Peyer's patch (tissue), 4 donors: ENCODE measurements around the gene SLC3A2. TPM values are rescaled to one million over a fixed set of nuclear protein-coding genes. Genes with fewer than 3 reads are reported as not detected.
"Not testable (repeated sequence)": the region's sequence is repeated elsewhere in the genome, so short reads cannot be mapped to it uniquely, and the experiment has no call there.

Source experiments
- DNase-seq, 3 donors: peaks; one replicate each; pipeline ENCODE4 v3.0.0-alpha.2; 2017 to 2019
- H3K27ac ChIP-seq, 4 donors: fragments of 200-600 bp; sonication (generic); one replicate each; pipeline ENCODE4 v1.5.1; 2016 to 2019
- H3K27me3 ChIP-seq, 2 donors: fragments of 200-600 bp; sonication (generic); one replicate each; pipeline ENCODE4 v1.5.1; 2019
- H3K36me3 ChIP-seq, 3 donors: fragments of 200-600 bp; sonication (generic); one replicate each; pipeline ENCODE4 v1.5.1; 2016 to 2019
- H3K4me1 ChIP-seq, 4 donors: fragments of 200-600 bp; sonication (generic); one replicate each; pipeline ENCODE4 v1.5.1; 2016 to 2019
- H3K4me3 ChIP-seq, 4 donors: fragments of 200-600 bp; sonication (generic); 1 replicate in 3 of 4; 2 replicates in 1 of 4; pipeline ENCODE4 v1.5.1; 2016 to 2019; ENCODE audit warnings: mild to moderate bottlenecking in 1 of 4
- H3K9me3 ChIP-seq, 4 donors: fragments of 200-600 bp; sonication (generic); one replicate each; pipeline ENCODE4 v1.5.1; 2016 to 2019; ENCODE audit warnings: mild to moderate bottlenecking in 1 of 4
- POLR2A ChIP-seq, 2 donors: fragments of 450-650 bp; IDR thresholded peaks; one replicate each; pipeline ENCODE4 v1.5.1; 2017; ENCODE audit warnings: antibody characterized with exemption in 2 of 2, mild to moderate bottlenecking in 2 of 2, moderate library complexity in 2 of 2
- small RNA-seq, 2 donors: library from RNA; depleted of rRNA; stranded (forward); fragments of <200 nt; gene quantifications; one replicate each; pipeline ENCODE3, GENCODE V24; 2016
- total RNA-seq, 4 donors: library from RNA; depleted of rRNA; stranded (reverse); fragments of >200 nt; gene quantifications; one replicate each; pipeline ENCODE4 v1.1.0, GENCODE V29; 2016
- TF ChIP-seq, protein P1 (sequence below), 6 experiments: fragments of 450-650 bp in 4 of 6; fragments of 200-600 bp in 2 of 6; sonication (generic) in 1 of 6; IDR thresholded peaks; one replicate each; pipeline ENCODE4 v1.5.1; 2017 to 2019; ENCODE audit warnings: antibody characterized with exemption in 6 of 6, mild to moderate bottlenecking in 3 of 6, moderate library complexity in 1 of 6

Gene SLC3A2
- total RNA-seq, 4 donors from 2014 or later = 64.4 to 253 (median 207) TPM

DNA sequence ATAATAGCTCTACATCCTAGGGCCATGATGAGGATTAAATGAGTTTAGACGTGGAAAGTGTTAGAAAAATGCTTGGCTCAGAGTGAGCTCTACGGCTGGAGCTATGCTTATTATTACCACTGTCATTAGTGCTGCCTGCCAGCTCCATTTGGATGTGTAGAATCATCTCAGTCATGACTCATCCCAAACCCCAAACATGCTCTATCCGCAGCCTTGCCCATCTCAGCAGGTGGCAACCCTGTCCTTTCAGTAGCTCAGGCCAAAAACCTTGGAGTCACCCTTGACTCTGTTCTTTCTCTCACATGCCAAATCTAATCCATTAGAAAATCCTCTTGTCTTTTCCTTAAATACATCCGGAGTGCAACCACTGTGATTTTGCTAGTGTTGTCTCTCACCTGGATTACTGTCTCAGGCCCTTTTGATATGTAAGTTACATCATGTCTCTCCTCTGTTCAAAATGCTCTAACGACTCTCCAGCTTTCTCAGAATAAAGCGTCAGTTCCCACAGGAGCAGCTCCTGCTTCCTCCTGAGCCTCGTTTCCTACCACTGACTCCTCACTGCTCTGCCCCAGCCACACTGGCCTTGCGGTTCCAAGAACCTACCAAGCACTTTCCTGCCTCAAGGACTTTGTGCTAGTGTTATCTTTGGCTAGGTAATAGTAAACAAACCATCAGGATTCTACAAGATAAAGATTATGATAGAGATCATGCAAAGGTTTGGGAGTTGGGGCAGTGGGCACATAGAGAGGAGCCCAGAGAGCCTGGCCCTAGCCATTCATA, 51.0 kb downstream of the SLC3A2 start:
- H3K4me3 ChIP-seq = no peak overlapping the region
- no peak for TF ChIP-seq POLR2A (IDR thresholded peaks at IDR 0.05)
- TF ChIP-seq, protein P1, sequence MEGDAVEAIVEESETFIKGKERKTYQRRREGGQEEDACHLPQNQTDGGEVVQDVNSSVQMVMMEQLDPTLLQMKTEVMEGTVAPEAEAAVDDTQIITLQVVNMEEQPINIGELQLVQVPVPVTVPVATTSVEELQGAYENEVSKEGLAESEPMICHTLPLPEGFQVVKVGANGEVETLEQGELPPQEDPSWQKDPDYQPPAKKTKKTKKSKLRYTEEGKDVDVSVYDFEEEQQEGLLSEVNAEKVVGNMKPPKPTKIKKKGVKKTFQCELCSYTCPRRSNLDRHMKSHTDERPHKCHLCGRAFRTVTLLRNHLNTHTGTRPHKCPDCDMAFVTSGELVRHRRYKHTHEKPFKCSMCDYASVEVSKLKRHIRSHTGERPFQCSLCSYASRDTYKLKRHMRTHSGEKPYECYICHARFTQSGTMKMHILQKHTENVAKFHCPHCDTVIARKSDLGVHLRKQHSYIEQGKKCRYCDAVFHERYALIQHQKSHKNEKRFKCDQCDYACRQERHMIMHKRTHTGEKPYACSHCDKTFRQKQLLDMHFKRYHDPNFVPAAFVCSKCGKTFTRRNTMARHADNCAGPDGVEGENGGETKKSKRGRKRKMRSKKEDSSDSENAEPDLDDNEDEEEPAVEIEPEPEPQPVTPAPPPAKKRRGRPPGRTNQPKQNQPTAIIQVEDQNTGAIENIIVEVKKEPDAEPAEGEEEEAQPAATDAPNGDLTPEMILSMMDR (IDR thresholded peaks at IDR 0.05) = no peak
- H3K4me1 ChIP-seq = peaks cover 0 to 5% (median under 1%) of the 10 kb centered on the region in 4 donors
- H3K36me3 ChIP-seq = no peaks in the 10 kb centered on the region
- H3K27me3 ChIP-seq = peaks cover 0 to 6% of the 10 kb centered on the region in 2 donors
- DNase-seq = no peak
- H3K27ac ChIP-seq = no peak overlapping the region
- no peaks in the 10 kb centered on the region for H3K9me3 ChIP-seq

DNA sequence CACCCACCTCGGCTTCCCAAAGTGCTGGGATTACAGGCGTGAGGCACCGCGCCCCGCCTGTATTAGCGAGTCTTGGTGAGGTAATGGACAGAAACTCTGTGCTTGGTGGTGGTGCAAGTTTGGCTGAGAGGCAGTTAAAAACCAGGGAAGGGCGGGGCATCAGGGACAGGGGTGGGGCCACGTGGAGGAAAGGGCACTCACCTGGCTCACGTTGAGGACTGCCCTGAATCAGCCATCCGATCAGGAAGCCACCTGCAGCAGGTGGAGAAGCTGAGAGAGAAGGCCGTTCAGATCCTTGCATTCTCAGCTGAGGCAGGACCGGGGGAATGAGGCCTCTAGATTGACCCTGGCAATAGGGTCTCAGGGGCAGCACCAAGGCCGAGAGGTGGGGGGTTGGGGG, 52.6 kb downstream of the SLC3A2 start:
- H3K9me3 ChIP-seq = no peaks in the 10 kb centered on the region
- no peak for TF ChIP-seq POLR2A (IDR thresholded peaks at IDR 0.05)
- TF ChIP-seq, protein P1 (IDR thresholded peaks at IDR 0.05) = no peak
- no peak overlapping the region for H3K4me3 ChIP-seq
- H3K27me3 ChIP-seq = no peaks in the 10 kb centered on the region
- H3K4me1 ChIP-seq = no peaks in the 10 kb centered on the region
- no peak overlapping the region for H3K27ac ChIP-seq
- no peaks in the 10 kb centered on the region for H3K36me3 ChIP-seq
- peak in 1 of 3 donors; percentile 43 for DNase-seq

DNA sequence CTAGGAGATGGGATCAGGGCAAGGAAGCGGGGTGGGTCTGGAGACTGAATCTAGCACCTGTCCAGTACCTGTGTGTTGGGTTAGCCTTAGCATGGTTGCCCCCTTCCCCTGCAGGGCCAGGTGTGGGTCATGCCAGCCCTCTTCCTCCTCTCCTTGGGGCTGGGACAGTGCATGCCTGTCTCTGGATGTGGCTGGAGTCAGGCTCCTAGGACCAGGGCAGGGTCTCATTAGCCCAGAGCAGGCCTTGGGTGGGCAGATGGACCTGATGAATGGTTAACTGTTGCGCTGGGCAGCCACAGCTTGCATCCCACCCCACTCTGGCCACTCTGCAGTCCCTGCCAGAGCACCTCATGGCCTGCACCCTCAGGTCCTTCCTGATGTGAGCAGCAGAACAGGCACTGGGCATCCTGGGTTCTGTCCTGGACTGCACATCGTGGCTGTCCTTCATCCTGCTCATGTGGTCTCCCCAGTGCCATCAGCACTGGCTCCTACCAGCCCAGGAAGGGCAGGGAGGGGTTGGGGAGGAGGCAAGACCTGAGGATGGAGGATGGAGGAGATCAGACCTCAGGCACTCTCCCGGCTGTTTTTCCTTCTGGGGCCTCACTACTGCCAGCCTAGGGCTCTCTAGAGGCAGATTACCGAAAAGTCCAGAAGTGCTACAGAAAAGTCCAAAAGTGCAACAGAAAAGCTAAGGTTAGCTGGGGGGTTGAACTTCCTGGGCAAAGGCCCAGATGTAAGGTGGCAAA, 53.2 kb downstream of the SLC3A2 start:
- Histone ChIP-seq H3K9me3 (no peaks in the 10 kb centered on the region), H3K4me3 (no peak overlapping the region), H3K27ac (no peak overlapping the region), H3K36me3 (no peaks in the 10 kb centered on the region), H3K27me3 (no peaks in the 10 kb centered on the region), H3K4me1 (no peaks in the 10 kb centered on the region)
- DNase-seq = peak in 1 of 3 donors; percentile 32
- TF ChIP-seq POLR2A (IDR thresholded peaks at IDR 0.05) = no peak
- TF ChIP-seq, protein P1 (IDR thresholded peaks at IDR 0.05) = no peak

DNA sequence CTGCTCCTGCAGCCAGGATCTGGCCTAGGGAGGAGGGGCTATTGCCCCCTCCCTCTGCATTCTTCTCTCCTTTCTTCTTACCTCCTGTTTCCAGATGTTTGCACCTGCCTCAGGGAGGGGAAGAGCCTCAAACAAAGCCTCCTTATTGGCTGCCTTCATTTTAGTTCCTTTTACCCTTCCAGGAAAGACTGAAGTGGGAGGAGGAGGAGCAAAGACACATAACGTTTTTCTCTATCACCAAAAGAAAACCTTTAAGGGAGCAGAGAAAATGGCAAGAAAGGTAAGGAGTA, 53.7 kb downstream of the SLC3A2 start:
- Histone ChIP-seq H3K36me3 (no peaks in the 10 kb centered on the region), H3K9me3 (no peaks in the 10 kb centered on the region), H3K27me3 (no peaks in the 10 kb centered on the region), H3K4me1 (no peaks in the 10 kb centered on the region), H3K27ac (no peak overlapping the region), H3K4me3 (no peak overlapping the region)
- TF ChIP-seq POLR2A (IDR thresholded peaks at IDR 0.05) = no peak
- TF ChIP-seq, protein P1 (IDR thresholded peaks at IDR 0.05) = no peak
- DNase-seq = no peak

DNA sequence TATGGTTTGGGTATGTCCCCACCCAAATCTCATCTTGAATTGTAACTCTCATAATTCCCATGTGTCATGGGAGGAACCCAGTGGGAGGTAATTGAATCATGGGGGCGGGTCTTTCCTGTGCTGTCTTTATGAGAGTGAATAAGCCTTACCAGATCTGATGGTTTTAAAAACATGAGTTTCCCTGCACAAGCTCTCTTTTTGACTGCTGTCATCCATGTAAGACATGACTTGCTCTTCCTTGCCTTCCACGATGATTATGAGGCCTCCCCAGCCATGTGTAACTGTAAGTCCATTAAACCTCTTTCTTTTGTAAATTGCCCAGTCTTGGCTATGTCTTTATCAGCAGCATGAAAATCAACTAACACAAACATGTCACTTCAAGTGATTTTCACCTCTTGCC, 56.8 kb downstream of the SLC3A2 start:
- not testable (repeated sequence) for H3K27ac ChIP-seq, H3K4me1 ChIP-seq, H3K4me3 ChIP-seq, H3K9me3 ChIP-seq, H3K27me3 ChIP-seq, H3K36me3 ChIP-seq, DNase-seq

Small RNAs within 50 kb of the gene (small RNA-seq; reads per million reads assigned to genes)
- gene RF00099 = 0 reads per million in 2 donors
- gene RN7SL259P = 0 reads per million in 2 donors
- 0 reads per million in 2 donors for gene SNORD22
- 0 reads per million in 2 donors for gene SNORD26
- gene SNORD27 = 0 reads per million in 2 donors
- gene SNORD28 = 0 reads per million in 2 donors
- 1,414 to 1,552 reads per million in 2 donors for gene SNORD30

Other genes with a start within 250 kb of the SLC3A2 start
- 100 to 1,000 TPM; 131 to 146 (median 140) TPM for gene GANAB, start 234.3 kb upstream of the SLC3A2 start, total RNA-seq
- gene INTS5, start 227.6 kb upstream of the SLC3A2 start, total RNA-seq = 10 to 100 TPM; 14.9 to 21.3 (median 19.5) TPM
- 10 to 100 TPM; 29.2 to 97.4 (median 41.1) TPM for gene C11orf98, start 215.7 kb upstream of the SLC3A2 start, total RNA-seq
- 10 to 100 TPM in 1 of 4 donors, 1 to 10 TPM in 2, not detected in 1; 9.1 to 13.5 (median 9.2) TPM for gene CSKMT, start 215.6 kb upstream of the SLC3A2 start, total RNA-seq
- gene UQCC3, start 209.2 kb upstream of the SLC3A2 start, total RNA-seq = 10 to 100 TPM; 11.1 to 23.9 (median 12.7) TPM
- 10 to 100 TPM in 3 of 4 donors, 1 to 10 TPM in 1; 6.6 to 25.6 (median 11.9) TPM for gene LBHD1, start 208.6 kb upstream of the SLC3A2 start, total RNA-seq
- gene UBXN1, start 201.8 kb upstream of the SLC3A2 start, total RNA-seq = 100 to 1,000 TPM in 2 of 4 donors, 10 to 100 TPM in 2; 91.1 to 169 (median 100) TPM
- 10 to 100 TPM in 1 of 4 donors, 1 to 10 TPM in 3; 5.4 to 11.6 (median 8.8) TPM for gene LRRN4CL, start 191.4 kb upstream of the SLC3A2 start, total RNA-seq
- gene BSCL2, start 173.5 kb upstream of the SLC3A2 start, total RNA-seq = 10 to 100 TPM; 51.5 to 71.2 (median 61.3) TPM
- gene GNG3, start 173.2 kb upstream of the SLC3A2 start, total RNA-seq = not detected
- gene HNRNPUL2, start 153.4 kb upstream of the SLC3A2 start, total RNA-seq = 10 to 100 TPM; 38.7 to 68.8 (median 50.3) TPM
- 10 to 100 TPM; 16.5 to 30.5 (median 22.9) TPM for gene TTC9C, start 152.4 kb upstream of the SLC3A2 start, total RNA-seq
- 10 to 100 TPM in 2 of 4 donors, 1 to 10 TPM in 2; 5.0 to 22.0 (median 9.2) TPM for gene ZBTB3, start 126.7 kb upstream of the SLC3A2 start, total RNA-seq
- gene POLR2G, start 119.3 kb upstream of the SLC3A2 start, total RNA-seq = 10 to 100 TPM; 12.4 to 33.8 (median 23.5) TPM
- gene TAF6L, start 109.5 kb upstream of the SLC3A2 start, total RNA-seq = 10 to 100 TPM; 15.6 to 29.6 (median 17.8) TPM
- gene TMEM179B, start 93.5 kb upstream of the SLC3A2 start, total RNA-seq = 100 to 1,000 TPM in 1 of 4 donors, 10 to 100 TPM in 3; 28.9 to 112 (median 83.6) TPM
- gene TMEM223, start 88.9 kb upstream of the SLC3A2 start, total RNA-seq = 10 to 100 TPM; 13.8 to 34.5 (median 19.8) TPM
- 100 to 1,000 TPM in 2 of 4 donors, 10 to 100 TPM in 2; 45.2 to 120 (median 102) TPM for gene NXF1, start 75.5 kb upstream of the SLC3A2 start, total RNA-seq
- 10 to 100 TPM; 27.1 to 56.1 (median 38.4) TPM for gene STX5, start 48.8 kb upstream of the SLC3A2 start, total RNA-seq
- gene TEX54, start 48.1 kb upstream of the SLC3A2 start, total RNA-seq = not detected
- gene WDR74, start 41.3 kb upstream of the SLC3A2 start, total RNA-seq = 10 to 100 TPM; 17.7 to 78.4 (median 28.6) TPM
- under 1 TPM in 2 of 4 donors, not detected in 2; 0.54 to 0.76 TPM for gene CHRM1, start 40.5 kb downstream of the SLC3A2 start, total RNA-seq
- not detected for gene SLC22A6, start 104.1 kb downstream of the SLC3A2 start, total RNA-seq
- gene SLC22A8, start 134.9 kb downstream of the SLC3A2 start, total RNA-seq = not detected